SIG-M5 (cell line): ENCODE results near the gene SPTBN1.

Source experiments
- DNase-seq: peaks from one replicate; lab custom pipeline; 2025; lab: John Stamatoyannopoulos, UW

SPTBN1 gene

DNA sequence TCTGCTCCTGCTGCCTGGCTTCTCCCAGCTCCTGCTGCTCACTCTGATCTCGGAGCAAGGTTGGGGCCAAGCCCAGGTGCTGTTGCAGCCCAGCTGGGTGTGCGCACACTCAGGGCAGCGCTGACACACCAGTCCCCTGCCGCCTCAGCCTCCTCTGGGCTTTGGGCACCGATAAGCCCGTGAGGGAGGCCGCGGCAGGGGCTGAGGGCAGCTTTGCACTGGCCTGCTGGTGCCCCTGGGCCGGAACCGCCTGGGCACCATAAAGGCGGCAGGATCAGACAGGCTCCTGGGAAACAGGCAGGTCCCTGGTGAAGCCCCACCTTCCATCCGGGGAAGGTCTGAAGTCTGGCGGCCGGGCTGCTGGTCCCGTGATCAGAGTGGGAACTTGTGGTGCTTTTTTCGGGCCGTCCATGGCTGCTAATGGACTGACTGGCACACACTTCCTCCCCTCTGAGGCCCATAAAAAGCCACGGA is 253.2 kb downstream of the SPTBN1 start:
- no peak for DNase-seq

DNA sequence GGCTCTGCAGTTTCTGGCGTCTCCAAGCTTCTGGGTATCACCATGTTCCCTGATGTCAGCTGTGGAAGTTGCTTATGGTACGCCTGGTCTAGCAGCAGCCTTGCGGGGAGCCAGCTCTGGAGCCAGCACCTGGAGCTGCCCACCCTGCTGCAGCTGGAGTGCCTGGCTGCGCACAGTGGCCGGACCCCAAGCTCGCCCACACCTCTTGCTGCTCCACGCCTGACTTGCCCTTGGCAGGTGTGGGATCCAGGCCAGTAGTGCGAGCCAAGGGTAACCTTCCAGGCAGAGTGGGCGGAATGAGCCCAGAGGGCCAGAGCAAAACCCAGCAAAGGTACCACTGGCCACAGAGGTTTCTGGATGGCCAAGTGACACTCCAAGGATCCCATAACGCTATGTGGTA is 254.1 kb downstream of the SPTBN1 start:
- DNase-seq = no peak

DNA sequence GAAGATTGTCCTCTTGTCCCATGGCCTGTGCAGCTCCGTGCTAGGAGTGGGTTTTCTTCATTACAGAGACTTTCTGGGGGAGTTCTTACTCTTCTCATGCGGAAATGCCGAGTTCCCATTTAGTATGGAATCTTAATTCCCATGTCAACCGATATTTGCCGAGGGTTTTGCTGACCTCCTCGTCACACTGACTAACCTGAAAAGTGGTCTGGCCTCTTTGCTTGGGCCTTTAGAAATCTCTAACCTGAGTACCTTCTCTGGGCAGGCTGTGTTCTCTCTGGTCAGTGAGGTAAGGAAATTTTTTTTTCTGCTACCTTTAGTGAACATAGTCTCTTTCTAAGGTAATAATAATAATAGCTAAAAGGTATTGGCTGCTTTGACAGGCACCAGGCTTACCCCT is 256.4 kb downstream of the SPTBN1 start:
- no peak for DNase-seq

DNA sequence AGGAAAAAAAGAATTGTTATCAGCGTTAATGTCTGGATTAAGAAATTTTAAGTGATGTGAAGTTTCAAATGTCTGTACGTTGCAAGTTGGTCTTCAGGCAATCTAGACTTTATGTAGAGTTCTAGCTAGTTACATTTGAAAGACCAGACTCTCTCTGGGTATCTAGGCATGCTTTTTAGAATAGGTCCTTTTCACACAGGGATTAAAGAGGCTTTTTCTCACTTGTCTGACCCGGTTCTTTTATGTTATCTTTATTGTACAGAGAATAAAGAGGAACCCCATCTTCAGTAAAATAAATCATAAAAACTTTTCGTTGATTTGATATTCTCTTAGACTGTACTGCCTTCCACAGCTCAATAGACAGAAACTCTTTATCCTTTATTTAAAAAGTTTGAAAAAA is 258.9 kb downstream of the SPTBN1 start:
- no peak for DNase-seq

DNA sequence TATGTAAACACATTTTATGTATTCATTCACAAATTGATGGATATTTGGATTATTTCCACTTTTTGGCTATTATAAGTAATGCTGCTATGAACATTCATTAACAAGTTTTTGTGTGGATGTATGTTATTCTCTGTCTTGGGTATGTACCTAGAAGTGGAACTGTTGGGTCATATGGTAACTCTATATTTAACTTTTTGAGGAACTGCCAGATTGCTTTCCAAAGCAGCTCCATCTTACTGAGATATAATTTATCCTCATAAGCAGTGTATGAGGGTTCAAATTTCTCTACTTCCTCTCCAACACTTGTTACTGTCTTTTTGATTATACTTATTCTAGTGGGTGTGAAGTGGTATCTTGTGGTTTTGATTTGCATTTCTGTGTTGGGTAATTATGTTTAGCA is 260.2 kb downstream of the SPTBN1 start:
- DNase-seq = no peak

DNA sequence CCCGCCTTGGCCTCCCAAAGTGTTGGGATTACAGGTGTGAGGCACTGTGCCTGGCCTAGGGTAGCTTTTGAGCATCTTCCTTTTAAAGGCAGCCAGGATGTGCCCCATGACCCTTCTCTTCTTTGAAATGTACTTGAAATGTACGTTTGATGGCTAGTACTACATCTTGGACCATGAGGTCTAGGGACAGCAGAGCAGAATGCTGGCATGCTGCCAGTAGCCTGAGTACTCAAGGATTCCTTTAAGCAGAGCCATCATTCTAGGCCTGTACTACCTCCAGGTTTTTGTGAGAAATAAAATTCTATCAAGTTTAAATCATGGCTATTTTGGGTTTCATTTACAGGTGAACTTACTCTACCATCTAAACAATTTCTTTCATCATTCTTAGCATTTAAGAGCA is 264.4 kb downstream of the SPTBN1 start:
- no peak for DNase-seq
